ENCODE data around the gene SAMD4A.

Gene SAMD4A

GRCh38 chr14:54767450-54767849 lies 200.5 kb downstream of the SAMD4A start:
- Histone ChIP-seq H3K36me3 (no peaks in the 10 kb centered on the region), H3K4me1 (ENCODE audit: control insufficient read depth in 1 of 2, insufficient read depth in 1 of 2, low read depth in 1 of 2, low read length in 1 of 2) (no peaks in the 10 kb centered on the region), H3K9me3 (no peaks in the 10 kb centered on the region), H3K27me3 (peaks cover 12% of the 10 kb centered on the region), H3K4me3 (ENCODE audit: low read depth in 1 of 2, low read length in 1 of 2) (no peak overlapping the region), H3K27ac (no peak overlapping the region)
- no peak for TF ChIP-seq CTCF (IDR thresholded peaks at IDR 0.05)

GRCh38 chr14:54768501-54769129 lies 201.7 kb downstream of the SAMD4A start:
- H3K4me3 ChIP-seq (ENCODE audit: low read depth in 1 of 2, low read length in 1 of 2): no peak overlapping the region
- peaks cover 24% of the 10 kb centered on the region for H3K27me3 ChIP-seq
- no peak overlapping the region for H3K27ac ChIP-seq
- H3K4me1 ChIP-seq (ENCODE audit: control insufficient read depth in 1 of 2, insufficient read depth in 1 of 2, low read depth in 1 of 2, low read length in 1 of 2): no peaks in the 10 kb centered on the region
- no peaks in the 10 kb centered on the region for H3K9me3 ChIP-seq
- TF ChIP-seq CTCF (IDR thresholded peaks at IDR 0.05): no peak
- H3K36me3 ChIP-seq: no peaks in the 10 kb centered on the region

GRCh38 chr14:54769951-54770863 lies 203.3 kb downstream of the SAMD4A start:
- H3K4me1 ChIP-seq (ENCODE audit: control insufficient read depth in 1 of 2, insufficient read depth in 1 of 2, low read depth in 1 of 2, low read length in 1 of 2): no peaks in the 10 kb centered on the region
- no peaks in the 10 kb centered on the region for H3K36me3 ChIP-seq
- H3K27ac ChIP-seq: no peak overlapping the region

GRCh38 chr14:54771411-54772027 lies 204.6 kb downstream of the SAMD4A start:
- H3K9me3 ChIP-seq: no peaks in the 10 kb centered on the region
- H3K4me3 ChIP-seq (ENCODE audit: low read depth in 1 of 2, low read length in 1 of 2): no peak overlapping the region
- H3K27me3 ChIP-seq: peaks cover 51% of the 10 kb centered on the region
- peaks cover 5% of the 10 kb centered on the region in 2 experiments for H3K4me1 ChIP-seq (ENCODE audit: control insufficient read depth in 1 of 2, insufficient read depth in 1 of 2, low read depth in 1 of 2, low read length in 1 of 2)
- no peak overlapping the region for H3K27ac ChIP-seq
- no peak for TF ChIP-seq CTCF (IDR thresholded peaks at IDR 0.05)
- no peaks in the 10 kb centered on the region for H3K36me3 ChIP-seq

More at GRCh38 chr14:54769951-54770863, 203.3 kb downstream of the SAMD4A start:
- no peak overlapping the region for H3K4me3 ChIP-seq (ENCODE audit: low read depth in 1 of 2, low read length in 1 of 2)
- TF ChIP-seq CTCF (IDR thresholded peaks at IDR 0.05): no peak
- no peaks in the 10 kb centered on the region for H3K9me3 ChIP-seq
- peaks cover 38% of the 10 kb centered on the region for H3K27me3 ChIP-seq

GRCh38 chr14:54772451-54772881 lies 205.5 kb downstream of the SAMD4A start:
- Histone ChIP-seq H3K9me3 (no peaks in the 10 kb centered on the region), H3K4me1 (ENCODE audit: control insufficient read depth in 1 of 2, insufficient read depth in 1 of 2, low read depth in 1 of 2, low read length in 1 of 2) (peaks cover 5 to 8% of the 10 kb centered on the region in 2 experiments), H3K27ac (no peak overlapping the region)

More at GRCh38 chr14:54772451-54772881, 205.5 kb downstream of the SAMD4A start:
- no peaks in the 10 kb centered on the region for H3K36me3 ChIP-seq
- peaks cover 60% of the 10 kb centered on the region for H3K27me3 ChIP-seq
- no peak for TF ChIP-seq CTCF (IDR thresholded peaks at IDR 0.05)
- H3K4me3 ChIP-seq (ENCODE audit: low read depth in 1 of 2, low read length in 1 of 2): no peak overlapping the region
